ENCODE data around the gene MSRB3.

Gene MSRB3

GRCh38 chr12:65364046-65364445, 85.6 kb downstream of the MSRB3 start:
- Histone ChIP-seq H3K36me3 (ENCODE audit: insufficient read depth, low read length) (peaks cover 8% of the 10 kb centered on the region; the same call in 1 of the 2 replicates), H3K4me3 (ENCODE audit: low read length, poor library complexity, severe bottlenecking) (no peak overlapping the region), H3K9ac (ENCODE audit: low read depth, low read length, poor library complexity, severe bottlenecking) (no peak overlapping the region), H3K4me2 (ENCODE audit: low read depth, low read length, poor library complexity, severe bottlenecking) (no peak overlapping the region), H3K27me3 (ENCODE audit: insufficient read depth, low read length, poor library complexity, severe bottlenecking) (no peaks in the 10 kb centered on the region), H2AFZ (ENCODE audit: low read length) (no peak overlapping the region), H3K9me2 (replicated peaks; ENCODE audit: low read depth, low read length) (no peaks in the 10 kb centered on the region), H3K79me2 (ENCODE audit: insufficient read depth, low read length) (no peaks in the 10 kb centered on the region), H3K9me3 (ENCODE audit: insufficient read depth, low read depth, low read length) (no peaks in the 10 kb centered on the region), H3K4me1 (ENCODE audit: insufficient read depth, low read length, poor library complexity, severe bottlenecking) (peaks cover 12% of the 10 kb centered on the region), H4K20me1 (ENCODE audit: insufficient read depth, low read length, poor library complexity, severe bottlenecking) (no peaks in the 10 kb centered on the region), H3F3A (ENCODE audit: low read depth) (no peaks in the 10 kb centered on the region)
- TF ChIP-seq EZH2phosphoT487 (IDR thresholded peaks at IDR 0.05; ENCODE audit: borderline replicate concordance) (no peak), CTCF (conservative IDR thresholded peaks at IDR 0.05; ENCODE audit: low read length) (no peak)

GRCh38 chr12:65367396-65367795, 88.9 kb downstream of the MSRB3 start:
- no peak overlapping the region for H3K4me2 ChIP-seq (ENCODE audit: low read depth, low read length, poor library complexity, severe bottlenecking)
- H3K79me2 ChIP-seq (ENCODE audit: insufficient read depth, low read length), result no peaks in the 10 kb centered on the region
- H3K27me3 ChIP-seq (ENCODE audit: insufficient read depth, low read length, poor library complexity, severe bottlenecking), result no peaks in the 10 kb centered on the region
- H2AFZ ChIP-seq (ENCODE audit: low read length), result no peak overlapping the region
- H3K4me3 ChIP-seq (ENCODE audit: low read length, poor library complexity, severe bottlenecking), result no peak overlapping the region
- peaks cover 10% of the 10 kb centered on the region for H3K4me1 ChIP-seq (ENCODE audit: insufficient read depth, low read length, poor library complexity, severe bottlenecking)
- H3K9me2 ChIP-seq (replicated peaks; ENCODE audit: low read depth, low read length), result no peaks in the 10 kb centered on the region
- no peak overlapping the region for H3K9ac ChIP-seq (ENCODE audit: low read depth, low read length, poor library complexity, severe bottlenecking)
- H4K20me1 ChIP-seq (ENCODE audit: insufficient read depth, low read length, poor library complexity, severe bottlenecking), result no peaks in the 10 kb centered on the region
- no peaks in the 10 kb centered on the region for H3F3A ChIP-seq (ENCODE audit: low read depth)
- no peaks in the 10 kb centered on the region for H3K9me3 ChIP-seq (ENCODE audit: insufficient read depth, low read depth, low read length)
- H3K36me3 ChIP-seq (ENCODE audit: insufficient read depth, low read length), result peaks cover 10% of the 10 kb centered on the region; the same call in 1 of the 2 replicates
- TF ChIP-seq EZH2phosphoT487 (IDR thresholded peaks at IDR 0.05; ENCODE audit: borderline replicate concordance) (no peak), CTCF (conservative IDR thresholded peaks at IDR 0.05; ENCODE audit: low read length) (no peak)

DNA sequence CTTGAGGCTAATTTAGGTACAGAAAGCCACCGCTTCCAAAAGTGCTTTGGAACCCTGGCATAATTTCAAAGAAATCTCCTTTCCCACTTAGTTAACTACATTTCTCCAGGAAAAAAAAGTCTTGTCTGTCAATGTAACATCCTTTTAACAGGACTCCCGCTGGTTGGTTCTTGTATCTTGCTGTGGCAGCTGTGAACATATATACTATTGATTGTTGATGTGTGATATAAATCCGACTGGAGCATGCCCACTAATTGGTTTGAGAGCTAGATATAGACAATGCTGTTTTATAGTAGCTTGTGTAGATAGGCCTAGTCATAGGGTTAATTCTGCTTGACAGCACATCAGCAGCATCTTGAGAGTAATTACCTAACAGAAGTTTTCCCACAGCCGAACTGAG, 89.6 kb downstream of the MSRB3 start:
- no peak for TF ChIP-seq EZH2phosphoT487 (IDR thresholded peaks at IDR 0.05; ENCODE audit: borderline replicate concordance)
- TF ChIP-seq CTCF (conservative IDR thresholded peaks at IDR 0.05; ENCODE audit: low read length), result no peak
- H3K27me3 ChIP-seq (ENCODE audit: insufficient read depth, low read length, poor library complexity, severe bottlenecking), result no peaks in the 10 kb centered on the region
- H3K79me2 ChIP-seq (ENCODE audit: insufficient read depth, low read length), result no peaks in the 10 kb centered on the region
- H3K9me3 ChIP-seq (ENCODE audit: insufficient read depth, low read depth, low read length), result no peaks in the 10 kb centered on the region
- H4K20me1 ChIP-seq (ENCODE audit: insufficient read depth, low read length, poor library complexity, severe bottlenecking), result no peaks in the 10 kb centered on the region
- H3K4me2 ChIP-seq (ENCODE audit: low read depth, low read length, poor library complexity, severe bottlenecking), result no peak overlapping the region
- no peak overlapping the region for H3K9ac ChIP-seq (ENCODE audit: low read depth, low read length, poor library complexity, severe bottlenecking)
- no peaks in the 10 kb centered on the region for H3K9me2 ChIP-seq (replicated peaks; ENCODE audit: low read depth, low read length)
- no peaks in the 10 kb centered on the region for H3F3A ChIP-seq (ENCODE audit: low read depth)
- H3K4me3 ChIP-seq (ENCODE audit: low read length, poor library complexity, severe bottlenecking), result no peak overlapping the region
- H3K36me3 ChIP-seq (ENCODE audit: insufficient read depth, low read length), result peaks cover 10% of the 10 kb centered on the region; the same call in 1 of the 2 replicates
- no peak overlapping the region for H2AFZ ChIP-seq (ENCODE audit: low read length)
- peaks cover 10% of the 10 kb centered on the region for H3K4me1 ChIP-seq (ENCODE audit: insufficient read depth, low read length, poor library complexity, severe bottlenecking)
